Suppressor macrophage treated with lipopolysaccharide for 4 hours (primary cell): ENCODE measurements around the gene HBG1.

Source experiments
- DNase-seq: peaks from one replicate; pipeline ENCODE4 v3.0.0-alpha.2; 2020

HBG1 gene

DNA sequence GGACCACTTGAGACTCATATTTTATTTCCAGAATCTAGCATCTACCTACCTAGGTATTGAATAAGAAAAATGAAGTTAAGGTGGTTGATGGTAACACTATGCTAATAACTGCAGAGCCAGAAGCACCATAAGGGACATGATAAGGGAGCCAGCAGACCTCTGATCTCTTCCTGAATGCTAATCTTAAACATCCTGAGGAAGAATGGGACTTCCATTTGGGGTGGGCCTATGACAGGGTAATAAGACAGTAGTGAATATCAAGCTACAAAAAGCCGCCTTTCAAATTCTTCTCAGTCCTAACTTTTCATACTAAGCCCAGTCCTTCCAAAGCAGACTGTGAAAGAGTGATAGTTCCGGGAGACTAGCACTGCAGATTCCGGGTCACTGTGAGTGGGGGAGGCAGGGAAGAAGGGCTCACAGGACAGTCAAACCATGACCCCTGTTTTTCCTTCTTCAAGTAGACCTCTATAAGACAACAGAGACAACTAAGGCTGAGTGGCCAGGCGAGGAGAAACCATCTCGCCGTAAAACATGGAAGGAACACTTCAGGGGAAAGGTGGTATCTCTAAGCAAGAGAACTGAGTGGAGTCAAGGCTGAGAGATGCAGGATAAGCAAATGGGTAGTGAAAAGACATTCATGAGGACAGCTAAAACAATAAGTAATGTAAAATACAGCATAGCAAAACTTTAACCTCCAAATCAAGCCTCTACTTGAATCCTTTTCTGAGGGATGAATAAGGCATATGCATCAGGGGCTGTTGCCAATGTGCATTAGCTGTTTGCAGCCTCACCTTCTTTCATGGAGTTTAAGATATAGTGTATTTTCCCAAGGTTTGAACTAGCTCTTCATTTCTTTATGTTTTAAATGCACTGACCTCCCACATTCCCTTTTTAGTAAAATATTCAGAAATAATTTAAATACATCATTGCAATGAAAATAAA lies 24.8 kb downstream of the HBG1 start:
- no peak for DNase-seq

DNA sequence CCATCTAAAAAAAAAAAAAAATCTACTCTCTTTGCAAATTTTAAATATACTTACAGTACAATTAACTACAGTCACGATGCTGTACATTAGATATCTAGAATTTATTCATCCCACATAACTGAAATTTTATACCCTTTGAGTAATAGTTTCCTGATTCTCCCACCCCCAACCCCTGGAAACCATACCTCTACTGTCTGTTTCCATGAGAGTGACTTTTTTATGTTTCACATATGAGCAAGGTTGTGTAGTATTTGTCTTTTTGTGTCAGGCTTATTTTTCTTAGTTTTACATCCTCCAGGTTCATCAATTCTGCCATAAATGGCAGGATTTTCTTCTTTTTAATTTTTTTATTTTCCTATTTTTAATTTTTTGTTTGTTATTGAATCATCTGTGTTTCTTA lies 26.0 kb downstream of the HBG1 start:
- DNase-seq, result no peak

DNA sequence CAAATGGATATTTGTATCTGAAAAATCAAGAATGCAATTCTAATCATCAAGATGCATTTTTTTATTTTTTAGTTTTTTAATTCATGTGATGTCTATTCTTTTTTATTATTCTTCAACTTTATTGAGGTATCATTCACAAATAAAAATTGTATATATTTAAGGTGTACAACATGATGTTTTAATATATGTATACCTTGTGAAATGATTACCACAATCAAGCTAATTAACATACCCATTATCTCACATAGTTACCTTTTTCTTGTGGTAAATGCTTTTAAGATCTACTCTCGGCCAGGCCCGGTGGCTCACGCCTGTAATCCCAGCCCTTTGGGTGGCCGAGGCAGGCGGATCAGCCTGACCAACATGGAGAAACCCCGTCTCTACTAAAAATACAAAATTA lies 26.5 kb downstream of the HBG1 start:
- no peak for DNase-seq

GRCh38 chr11:5210376-5210885 lies 39.2 kb downstream of the HBG1 start:
- no peak for DNase-seq

- DNase-seq, result peak; percentile 56
These were observed 44.9 kb downstream of the HBG1 start for GRCh38 chr11:5204787-5205186.

DNA sequence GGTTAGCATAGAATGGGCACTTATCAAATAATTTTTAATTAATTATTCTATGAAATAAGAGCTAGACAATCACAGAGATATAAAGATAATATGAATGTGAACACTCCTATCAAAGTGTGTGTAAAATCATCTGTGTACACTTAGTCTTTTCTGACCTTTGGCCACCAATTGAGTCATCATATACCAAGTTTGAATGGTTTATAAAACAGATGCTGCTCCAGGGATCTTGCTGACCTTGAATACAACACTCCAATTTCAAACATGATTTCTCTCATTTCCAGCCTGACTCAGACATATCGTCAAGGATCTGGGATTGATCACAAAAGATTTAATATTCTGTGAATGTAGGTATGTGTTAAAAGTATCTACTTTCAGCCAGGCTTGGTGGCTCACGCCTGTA lies 46.3 kb downstream of the HBG1 start:
- DNase-seq, result no peak

- no peak for DNase-seq
These were observed 49.1 kb downstream of the HBG1 start, which contains the start of gene OR51V1 for GRCh38 chr11:5200582-5200981. Gene OR51V1 (minus strand): TSS chr11:5200682. CDS start chr11:5200682, 0 bp downstream.

GRCh38 chr11:5198285-5198684 lies 51.4 kb downstream of the HBG1 start:
- no peak for DNase-seq
